Central memory CD8-positive, alpha-beta T cell (primary cell): ENCODE data around the gene SLC15A4.

Experiments used
- ATAC-seq: fragments of 150-1000 bp; cut with Tn5 transposase; replicated peaks from 2 replicates; pipeline ENCODE4 v1.10.0; 2022; ENCODE audit warnings: mild to moderate bottlenecking, moderate FRiP score, moderate number of reproducible peaks; ENCODE audit not compliant: poor library complexity, severe bottlenecking; ENCODE audit errors: extremely low read depth
- DNase-seq, 2 donors: peaks; one replicate each; pipeline ENCODE4 v3.0.0; 2021; ENCODE audit warnings: low spot score in 2 of 2
- H3K27ac Mint-ChIP-seq: one replicate; pipeline ENCODE4 v1.8.0; 2022; ENCODE audit warnings: low read depth, mild to moderate bottlenecking, moderate library complexity, mixed read lengths
- H3K27me3 Mint-ChIP-seq: one replicate; pipeline ENCODE4 v1.8.0; 2022; ENCODE audit warnings: mixed read lengths
- H3K36me3 Mint-ChIP-seq: one replicate; pipeline ENCODE4 v1.8.0; 2022; ENCODE audit warnings: mild to moderate bottlenecking, moderate library complexity, mixed read lengths; ENCODE audit not compliant: insufficient read depth
- H3K4me1 Mint-ChIP-seq: one replicate; pipeline ENCODE4 v1.8.0; 2022; ENCODE audit warnings: mixed read lengths
- H3K4me3 Mint-ChIP-seq: one replicate; pipeline ENCODE4 v1.8.0; 2022; ENCODE audit warnings: mild to moderate bottlenecking, moderate library complexity, mixed read lengths
- H3K9me3 Mint-ChIP-seq: one replicate; pipeline ENCODE4 v1.8.0; 2022; ENCODE audit warnings: mixed read lengths

Gene SLC15A4

DNA sequence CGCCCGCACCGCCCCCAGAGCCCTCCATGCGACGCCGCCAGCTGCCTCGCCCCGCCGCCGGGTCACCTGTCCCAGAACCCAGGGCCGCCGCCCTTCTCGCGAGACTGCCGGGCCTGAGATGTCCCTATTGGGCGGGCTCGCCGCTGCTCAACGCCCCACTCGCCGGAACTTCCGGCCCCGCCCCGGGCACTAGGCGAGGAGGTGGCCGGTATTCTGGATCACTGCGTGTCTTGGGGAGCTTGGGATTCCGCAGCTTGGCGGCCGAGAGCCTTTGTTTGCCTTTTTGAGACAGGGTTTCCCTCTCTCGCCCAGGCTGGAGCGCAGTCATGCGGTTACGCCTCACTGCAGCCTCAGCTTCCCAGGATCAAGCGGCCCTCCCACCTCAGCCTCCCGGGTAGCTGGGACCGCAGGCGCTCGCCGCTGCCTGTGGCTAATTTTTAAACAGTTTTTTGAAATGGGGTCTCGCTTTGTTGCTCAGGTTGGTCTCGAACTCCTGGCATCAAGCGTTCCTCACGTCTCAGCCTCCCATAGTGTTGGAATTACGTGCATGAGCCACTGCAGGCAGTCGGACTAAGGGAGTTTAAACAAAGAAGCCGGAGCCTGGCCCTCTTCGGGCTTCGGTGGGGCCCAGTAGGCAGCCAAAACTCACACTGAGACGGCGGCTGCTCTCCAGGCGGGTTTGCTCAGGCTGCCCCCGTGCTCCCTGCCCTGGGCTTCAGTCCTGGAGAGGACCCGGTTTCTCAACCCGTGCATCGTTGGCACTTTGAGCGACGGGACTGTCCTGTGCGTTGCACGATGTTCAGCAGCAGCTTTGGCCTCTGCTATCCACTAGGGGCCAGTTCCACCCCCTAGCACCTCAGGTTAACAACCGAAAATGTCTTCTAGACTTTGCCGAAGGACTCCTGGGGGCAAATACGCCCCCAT, at the start of gene SLC15A4:
SLC15A4 (minus strand) TSS at position 43 of the 924 bp plus-strand sequence; CDS start at position 28, 15 bp downstream.
- Mint-ChIP-seq H3K9me3 (no peaks in the 10 kb centered on the region), H3K4me3 (peak within 1 kb of the TSS; percentile 82), H3K27ac (peak within 1 kb of the TSS; percentile 79), H3K36me3 (peaks cover 13% of the 10 kb centered on the region), H3K4me1 (peaks cover 26% of the 10 kb centered on the region), H3K27me3 (no peaks in the 10 kb centered on the region)
- ATAC-seq (peak; percentile 87), DNase-seq (peak; percentile 78 to 91)

DNA sequence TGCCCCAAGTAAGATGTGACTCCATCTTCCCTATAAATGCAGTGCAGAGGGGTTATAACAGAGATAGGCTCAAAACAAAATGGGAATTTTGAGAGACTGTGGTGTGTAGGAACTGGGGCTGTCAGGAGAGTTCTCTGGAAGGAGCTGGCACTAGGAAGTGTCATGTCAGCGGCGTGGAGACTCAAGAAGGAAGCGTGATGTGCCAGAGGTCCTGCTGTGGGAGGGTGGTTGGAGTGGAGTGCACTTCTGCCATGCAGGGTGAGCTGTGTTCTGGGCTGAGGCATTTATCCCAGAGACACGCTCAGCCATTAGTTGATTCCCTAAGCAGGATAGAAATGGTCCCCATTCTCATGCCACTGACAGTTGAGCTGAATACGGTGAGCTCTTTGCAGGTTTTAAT, 48.5 kb upstream of the SLC15A4 start:
- Mint-ChIP-seq H3K9me3 (peaks cover 11% of the 10 kb centered on the region), H3K27me3 (peaks cover 8% of the 10 kb centered on the region), H3K36me3 (no peaks in the 10 kb centered on the region), H3K4me1 (no peaks in the 10 kb centered on the region), H3K4me3 (no peak overlapping the region), H3K27ac (no peak overlapping the region)
- ATAC-seq = no peak
- no peak for DNase-seq

DNA sequence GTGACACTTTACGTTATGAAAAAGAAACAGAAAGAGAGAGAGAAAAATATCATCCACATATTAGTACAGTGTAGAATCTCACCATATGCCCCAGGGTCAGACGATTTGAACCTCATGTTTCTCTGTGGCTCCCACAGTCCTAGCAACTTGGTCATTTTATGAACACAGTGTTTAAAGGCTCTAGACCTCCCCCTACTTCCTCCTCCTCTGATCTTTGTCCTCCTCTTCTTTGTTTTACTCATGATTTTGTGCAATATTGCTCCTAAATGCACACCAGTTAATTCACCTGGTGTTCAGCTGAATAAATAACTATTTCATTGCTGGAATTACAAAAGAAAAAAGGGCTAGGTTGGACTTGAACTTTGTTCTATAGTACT, 47.7 kb upstream of the SLC15A4 start:
- ATAC-seq (no peak), DNase-seq (no peak)
- no peak overlapping the region for H3K27ac Mint-ChIP-seq
- peaks cover 10% of the 10 kb centered on the region for H3K27me3 Mint-ChIP-seq
- no peak overlapping the region for H3K4me3 Mint-ChIP-seq
- no peaks in the 10 kb centered on the region for H3K4me1 Mint-ChIP-seq
- H3K9me3 Mint-ChIP-seq = peaks cover 11% of the 10 kb centered on the region
- H3K36me3 Mint-ChIP-seq = no peaks in the 10 kb centered on the region

DNA sequence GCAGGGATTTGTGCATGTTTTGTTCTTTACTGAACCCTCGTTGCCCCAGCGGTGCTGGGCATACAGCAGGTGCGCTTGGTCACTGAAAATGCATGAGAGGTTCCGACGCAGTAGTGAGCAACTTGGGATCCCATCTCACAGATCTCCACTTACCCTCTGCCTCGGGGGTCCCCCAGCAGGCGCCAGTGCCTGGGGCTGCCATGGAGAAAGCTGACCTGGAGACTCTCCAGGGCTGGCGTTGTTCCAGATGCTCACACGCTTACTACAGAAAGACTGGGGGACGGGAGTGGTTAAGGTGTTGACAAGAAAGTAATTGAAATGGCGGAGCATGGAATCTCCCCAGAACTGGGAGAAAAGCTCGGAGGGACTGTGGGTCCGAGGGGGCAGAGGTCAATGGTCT, 43.7 kb upstream of the SLC15A4 start:
- Mint-ChIP-seq H3K27me3 (peaks cover 10% of the 10 kb centered on the region), H3K4me3 (no peak overlapping the region), H3K27ac (no peak overlapping the region), H3K36me3 (no peaks in the 10 kb centered on the region), H3K4me1 (no peaks in the 10 kb centered on the region), H3K9me3 (no peaks in the 10 kb centered on the region)
- DNase-seq (no peak), ATAC-seq (no peak)

DNA sequence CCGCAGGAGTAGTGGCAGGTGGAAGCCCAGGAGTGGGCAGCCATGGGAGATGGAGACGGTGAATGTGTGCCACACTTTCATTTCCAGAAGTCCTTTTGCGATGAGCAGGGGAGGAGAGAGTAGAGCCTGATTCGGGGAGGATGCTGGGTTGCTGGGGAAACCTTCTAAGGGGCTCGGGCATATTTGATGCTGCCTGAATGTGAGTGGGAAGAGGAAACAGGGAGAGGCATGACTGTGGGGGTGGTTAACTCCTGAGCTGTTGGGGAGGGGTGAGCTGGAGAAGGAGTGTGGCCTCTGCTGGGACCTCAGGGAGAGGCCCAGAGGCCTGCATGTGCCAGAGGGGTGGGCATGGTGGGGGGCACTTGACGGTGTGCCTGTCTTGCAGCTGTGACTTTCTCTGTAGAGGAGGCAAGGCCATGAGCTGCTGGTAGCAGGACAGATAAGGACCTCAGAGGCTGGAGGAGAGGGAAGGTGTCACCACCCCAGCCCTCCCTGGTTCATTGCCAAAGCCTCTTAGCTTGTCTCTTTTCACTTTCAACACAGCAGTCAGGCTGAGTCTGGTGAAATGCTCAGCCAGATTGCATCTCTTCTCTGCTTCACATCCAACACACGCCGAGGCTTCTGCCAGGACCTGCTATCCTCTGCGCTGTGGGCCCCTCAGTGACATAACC, 40.9 kb upstream of the SLC15A4 start:
- peaks cover 10% of the 10 kb centered on the region for H3K27me3 Mint-ChIP-seq
- ATAC-seq = no peak
- no peaks in the 10 kb centered on the region for H3K36me3 Mint-ChIP-seq
- H3K4me3 Mint-ChIP-seq = no peak overlapping the region
- no peak overlapping the region for H3K27ac Mint-ChIP-seq
- no peaks in the 10 kb centered on the region for H3K9me3 Mint-ChIP-seq
- no peak for DNase-seq
- H3K4me1 Mint-ChIP-seq = no peaks in the 10 kb centered on the region

DNA sequence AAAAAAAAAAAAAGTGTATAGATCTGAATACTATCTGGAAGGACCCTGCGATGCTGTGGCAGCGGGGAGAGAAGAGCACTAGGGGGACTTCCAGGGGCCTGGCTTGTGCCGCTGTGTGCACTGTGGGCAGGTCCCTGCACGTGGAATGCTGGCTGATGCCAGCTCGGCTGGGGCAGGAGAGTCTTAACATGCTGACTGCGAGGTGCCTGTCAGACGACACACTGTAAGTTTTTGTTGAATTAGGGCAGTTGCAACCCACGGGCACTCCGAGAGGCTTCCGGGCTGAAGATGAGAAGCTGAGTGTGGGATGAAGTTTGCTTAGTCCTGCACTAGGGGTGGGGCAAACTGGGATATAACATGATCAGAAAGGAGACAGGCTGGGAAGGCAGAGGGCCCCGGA, 40.2 kb upstream of the SLC15A4 start:
- Mint-ChIP-seq H3K4me3 (no peak overlapping the region), H3K9me3 (no peaks in the 10 kb centered on the region), H3K27ac (no peak overlapping the region), H3K36me3 (no peaks in the 10 kb centered on the region), H3K27me3 (peaks cover 10% of the 10 kb centered on the region), H3K4me1 (no peaks in the 10 kb centered on the region)
- ATAC-seq = no peak
- DNase-seq = no peak

DNA sequence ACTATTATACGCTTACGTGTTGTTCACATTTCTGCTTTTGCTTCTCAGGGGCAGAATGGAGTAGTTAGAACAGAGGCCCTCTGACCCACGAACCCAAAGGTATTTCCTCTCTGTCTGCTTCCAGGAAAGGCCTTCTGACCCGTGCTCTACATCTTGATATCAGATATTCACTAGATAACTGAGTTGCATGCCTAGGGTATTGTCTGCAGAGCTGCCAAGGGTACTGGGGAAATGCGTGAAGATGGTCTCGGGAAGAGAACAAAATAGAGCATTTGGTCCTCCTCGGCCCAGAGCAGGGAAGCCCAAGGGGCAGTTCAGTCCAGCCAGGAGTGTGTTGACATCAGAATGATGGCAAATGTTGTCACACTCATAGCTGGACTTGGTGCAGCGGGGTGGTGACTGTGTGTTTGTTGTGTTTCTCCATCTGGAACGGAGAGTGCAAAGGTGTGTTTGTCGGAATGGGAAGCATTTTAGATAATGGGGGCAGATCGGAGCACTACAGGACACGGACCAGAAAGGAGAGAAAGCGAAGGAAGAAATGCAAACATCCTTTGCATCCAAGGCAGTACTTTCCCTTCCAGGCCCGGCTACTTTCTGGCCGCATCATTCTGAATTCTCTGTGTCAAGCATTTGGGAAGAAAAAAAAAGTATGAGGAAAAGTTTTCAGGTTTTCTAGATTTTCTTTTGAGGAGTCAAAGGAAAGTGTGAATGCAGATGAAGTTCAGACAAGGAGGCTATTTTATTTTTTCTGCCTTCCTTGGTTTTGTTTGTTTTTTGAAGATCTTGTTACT, 37.7 kb upstream of the SLC15A4 start:
- Mint-ChIP-seq H3K27me3 (peaks cover 4% of the 10 kb centered on the region), H3K4me3 (no peak overlapping the region), H3K27ac (no peak overlapping the region), H3K36me3 (peaks cover 1% of the 10 kb centered on the region), H3K9me3 (no peaks in the 10 kb centered on the region), H3K4me1 (no peaks in the 10 kb centered on the region)
- no peak for DNase-seq
- no peak for ATAC-seq

DNA sequence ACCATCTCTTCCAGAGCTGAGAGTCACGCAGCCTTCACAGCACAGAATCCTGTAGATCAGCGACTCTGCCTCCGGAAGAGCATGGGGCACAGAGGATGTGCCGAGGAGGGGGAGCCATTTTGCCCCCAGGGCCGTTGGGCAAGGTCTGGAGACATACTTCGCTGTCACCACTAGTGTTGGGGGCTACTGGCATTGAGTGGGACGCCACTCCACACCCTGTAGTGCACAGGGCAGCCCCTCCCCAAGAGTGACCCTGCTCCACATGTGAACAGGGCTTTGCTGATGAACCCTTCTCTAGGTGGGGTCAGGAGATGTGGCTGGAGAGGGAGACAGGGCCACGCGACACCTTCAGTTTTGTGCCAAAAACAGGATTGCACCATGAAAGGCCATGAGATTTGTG, 35.6 kb upstream of the SLC15A4 start:
- no peak for DNase-seq
- no peak overlapping the region for H3K4me3 Mint-ChIP-seq
- ATAC-seq = no peak
- no peaks in the 10 kb centered on the region for H3K9me3 Mint-ChIP-seq
- H3K27me3 Mint-ChIP-seq = peaks cover 18% of the 10 kb centered on the region
- no peaks in the 10 kb centered on the region for H3K4me1 Mint-ChIP-seq
- peaks cover 1% of the 10 kb centered on the region for H3K36me3 Mint-ChIP-seq
- H3K27ac Mint-ChIP-seq = no peak overlapping the region

DNA sequence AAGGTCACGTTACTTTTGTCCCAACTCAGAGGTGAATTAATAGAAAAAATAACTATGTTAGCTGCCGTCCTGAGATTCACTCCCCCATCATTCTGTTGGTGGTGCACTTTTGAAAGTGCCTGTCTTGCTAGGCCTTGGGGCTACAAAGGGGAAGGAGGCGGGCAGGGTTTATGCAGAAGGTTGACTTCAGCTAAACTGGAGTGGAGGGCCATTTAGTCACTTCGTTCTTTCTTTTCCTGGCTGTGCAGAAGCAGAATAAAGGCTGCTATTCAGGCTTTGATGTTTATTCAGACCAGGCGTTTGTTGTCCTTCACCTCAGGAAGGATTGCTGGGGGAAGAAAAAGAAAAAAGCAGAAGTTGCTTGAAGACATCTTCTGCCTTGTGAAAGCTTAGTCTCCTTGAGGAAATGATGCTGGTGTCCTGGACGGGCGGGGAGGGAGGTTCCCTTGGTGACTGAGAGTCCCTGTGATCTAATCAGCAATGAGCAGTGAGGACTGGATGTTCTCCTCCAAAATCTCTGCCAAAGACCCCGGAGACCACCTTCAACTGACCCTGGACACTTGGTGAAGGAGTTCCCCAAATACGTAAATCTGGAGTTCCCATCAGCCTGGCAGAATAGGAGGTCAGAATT, 33.5 kb upstream of the SLC15A4 start:
- DNase-seq = no peak
- no peak overlapping the region for H3K27ac Mint-ChIP-seq
- H3K36me3 Mint-ChIP-seq = peaks cover 1% of the 10 kb centered on the region
- H3K27me3 Mint-ChIP-seq = peaks cover 29% of the 10 kb centered on the region
- H3K4me3 Mint-ChIP-seq = no peak overlapping the region
- no peaks in the 10 kb centered on the region for H3K9me3 Mint-ChIP-seq
- H3K4me1 Mint-ChIP-seq = no peaks in the 10 kb centered on the region
- no peak for ATAC-seq

DNA sequence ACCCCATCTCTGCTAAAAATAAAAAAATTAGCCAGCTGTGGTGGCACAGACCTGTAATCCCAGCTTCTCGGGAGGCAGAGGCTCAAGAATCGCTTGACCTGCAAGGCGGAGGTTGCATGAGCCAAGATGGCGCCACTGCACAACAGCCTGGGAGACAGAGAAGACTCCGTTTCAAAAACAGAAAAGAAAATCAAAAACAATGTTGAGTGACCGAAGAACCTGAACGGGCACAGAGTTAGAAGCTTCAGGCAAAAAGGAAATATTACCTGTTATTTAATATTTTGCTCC, 33.0 kb upstream of the SLC15A4 start:
- DNase-seq (no peak), ATAC-seq (no peak)
- no peaks in the 10 kb centered on the region for H3K9me3 Mint-ChIP-seq
- no peaks in the 10 kb centered on the region for H3K4me1 Mint-ChIP-seq
- H3K36me3 Mint-ChIP-seq = peaks cover 1% of the 10 kb centered on the region
- no peak overlapping the region for H3K4me3 Mint-ChIP-seq
- H3K27me3 Mint-ChIP-seq = peaks cover 34% of the 10 kb centered on the region
- H3K27ac Mint-ChIP-seq = no peak overlapping the region

DNA sequence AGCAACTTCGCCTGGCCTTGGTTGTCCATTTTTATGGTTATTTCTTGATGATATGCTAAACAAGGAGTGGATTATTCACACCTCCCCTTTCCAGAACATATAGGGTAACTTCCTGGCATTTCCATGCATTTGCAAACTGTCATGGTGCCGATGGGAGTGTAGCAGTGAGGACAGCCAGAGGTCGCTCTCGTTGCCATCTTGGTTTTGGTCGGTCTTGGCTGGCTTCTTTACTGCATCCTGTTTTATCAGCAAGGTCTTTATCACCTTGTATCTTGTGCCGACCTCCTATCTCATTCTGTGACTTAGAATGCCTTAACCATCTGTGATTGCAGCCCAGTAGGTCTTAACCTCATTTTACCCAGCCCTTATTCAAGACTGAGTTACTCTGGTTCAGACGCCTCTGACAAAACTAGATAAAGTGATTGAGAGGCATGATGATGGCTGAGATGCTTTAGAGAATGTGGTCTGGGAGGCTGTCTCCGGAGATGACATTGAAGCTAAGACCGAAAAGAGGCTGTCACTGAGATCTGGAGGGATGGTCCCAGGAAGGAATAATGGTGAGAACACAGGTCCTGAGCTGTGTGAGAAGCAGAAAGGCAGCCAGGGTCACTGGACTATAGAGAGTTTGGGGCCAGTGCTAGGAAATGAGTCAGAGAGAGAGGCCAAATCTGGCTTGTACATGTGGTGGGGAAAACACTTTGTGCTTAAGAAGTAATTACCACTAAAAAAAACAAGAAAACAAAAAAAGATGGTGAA, 32.5 kb upstream of the SLC15A4 start:
- no peak overlapping the region for H3K4me3 Mint-ChIP-seq
- H3K9me3 Mint-ChIP-seq = no peaks in the 10 kb centered on the region
- no peak for DNase-seq
- no peaks in the 10 kb centered on the region for H3K4me1 Mint-ChIP-seq
- H3K27ac Mint-ChIP-seq = no peak overlapping the region
- H3K27me3 Mint-ChIP-seq = peaks cover 38% of the 10 kb centered on the region
- peaks cover 1% of the 10 kb centered on the region for H3K36me3 Mint-ChIP-seq
- no peak for ATAC-seq
